ENCODE measurements around the gene SMIM10. TPM values are rescaled to one million over a fixed set of nuclear protein-coding genes. Genes with fewer than 3 reads are reported as not detected.
"Not testable (repeated sequence)": the region's sequence is repeated elsewhere in the genome, so short reads cannot be mapped to it uniquely, and the experiment has no call there.

SMIM10 gene
- total RNA-seq, 1 donor from 2014 or later: 2.2 TPM

GRCh38 chrX:135009838-135010237 lies 19.0 kb downstream of the SMIM10 start:
- TF ChIP-seq, protein P1, sequence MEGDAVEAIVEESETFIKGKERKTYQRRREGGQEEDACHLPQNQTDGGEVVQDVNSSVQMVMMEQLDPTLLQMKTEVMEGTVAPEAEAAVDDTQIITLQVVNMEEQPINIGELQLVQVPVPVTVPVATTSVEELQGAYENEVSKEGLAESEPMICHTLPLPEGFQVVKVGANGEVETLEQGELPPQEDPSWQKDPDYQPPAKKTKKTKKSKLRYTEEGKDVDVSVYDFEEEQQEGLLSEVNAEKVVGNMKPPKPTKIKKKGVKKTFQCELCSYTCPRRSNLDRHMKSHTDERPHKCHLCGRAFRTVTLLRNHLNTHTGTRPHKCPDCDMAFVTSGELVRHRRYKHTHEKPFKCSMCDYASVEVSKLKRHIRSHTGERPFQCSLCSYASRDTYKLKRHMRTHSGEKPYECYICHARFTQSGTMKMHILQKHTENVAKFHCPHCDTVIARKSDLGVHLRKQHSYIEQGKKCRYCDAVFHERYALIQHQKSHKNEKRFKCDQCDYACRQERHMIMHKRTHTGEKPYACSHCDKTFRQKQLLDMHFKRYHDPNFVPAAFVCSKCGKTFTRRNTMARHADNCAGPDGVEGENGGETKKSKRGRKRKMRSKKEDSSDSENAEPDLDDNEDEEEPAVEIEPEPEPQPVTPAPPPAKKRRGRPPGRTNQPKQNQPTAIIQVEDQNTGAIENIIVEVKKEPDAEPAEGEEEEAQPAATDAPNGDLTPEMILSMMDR (IDR thresholded peaks at IDR 0.05; ENCODE audit: unreplicated experiment): no peak
- Mint-ChIP-seq H3K9me3 (ENCODE audit: low read depth) (peaks cover 4% of the 10 kb centered on the region), H3K27ac (no peak overlapping the region), H3K4me3 (ENCODE audit: low read depth) (no peak overlapping the region), H3K27me3 (no peaks in the 10 kb centered on the region), H3K4me1 (ENCODE audit: low read depth) (no peaks in the 10 kb centered on the region), H3K36me3 (ENCODE audit: insufficient read depth) (no peaks in the 10 kb centered on the region)
- DNase-seq (ENCODE audit: low spot score, unreplicated experiment): no peak

- no peak for DNase-seq (ENCODE audit: low spot score, unreplicated experiment)
- Mint-ChIP-seq H3K4me3 (ENCODE audit: low read depth) (no peak overlapping the region), H3K4me1 (ENCODE audit: low read depth) (no peaks in the 10 kb centered on the region), H3K36me3 (ENCODE audit: insufficient read depth) (no peaks in the 10 kb centered on the region), H3K27ac (no peak overlapping the region), H3K9me3 (ENCODE audit: low read depth) (peaks cover 4% of the 10 kb centered on the region), H3K27me3 (no peaks in the 10 kb centered on the region)
- TF ChIP-seq, protein P1 (IDR thresholded peaks at IDR 0.05; ENCODE audit: unreplicated experiment): no peak
Measured at GRCh38 chrX:135010921-135011320, 20.1 kb downstream of the SMIM10 start.

GRCh38 chrX:135015523-135016245 lies 24.9 kb downstream of the SMIM10 start:
- peaks cover 15% of the 10 kb centered on the region for H3K4me1 Mint-ChIP-seq (ENCODE audit: low read depth)
- TF ChIP-seq, protein P1 (IDR thresholded peaks at IDR 0.05; ENCODE audit: unreplicated experiment): no peak
- no peak for DNase-seq (ENCODE audit: low spot score, unreplicated experiment)
- H3K27me3 Mint-ChIP-seq: no peaks in the 10 kb centered on the region
- no peak overlapping the region for H3K4me3 Mint-ChIP-seq (ENCODE audit: low read depth)
- peaks cover 3% of the 10 kb centered on the region for H3K9me3 Mint-ChIP-seq (ENCODE audit: low read depth)
- no peaks in the 10 kb centered on the region for H3K36me3 Mint-ChIP-seq (ENCODE audit: insufficient read depth)
- H3K27ac Mint-ChIP-seq: no peak overlapping the region

GRCh38 chrX:135019890-135020289 lies 29.1 kb downstream of the SMIM10 start:
- not testable (repeated sequence) for DNase-seq (ENCODE audit: low spot score, unreplicated experiment)

DNA sequence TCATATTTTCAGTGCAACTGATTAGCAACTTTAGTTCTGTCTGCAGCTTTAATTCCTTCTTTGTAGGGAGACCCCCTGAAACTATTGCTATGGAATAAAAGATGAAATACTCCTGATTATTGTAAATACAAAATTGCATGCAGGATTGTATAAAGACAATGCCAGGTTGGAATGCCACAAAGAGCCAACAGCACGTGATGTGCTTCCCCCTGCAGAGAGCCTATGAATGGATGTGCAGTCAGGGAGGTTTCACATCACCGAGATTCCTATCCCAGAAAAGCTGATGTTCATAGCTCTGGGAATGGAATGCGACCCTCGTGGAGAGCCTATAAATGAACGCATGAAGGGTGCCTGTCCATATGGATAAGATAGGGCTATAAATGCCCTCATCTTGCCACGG lies 33.0 kb downstream of the SMIM10 start:
- Mint-ChIP-seq H3K4me1 (ENCODE audit: low read depth) (peaks cover 19% of the 10 kb centered on the region), H3K9me3 (ENCODE audit: low read depth) (peaks cover 24% of the 10 kb centered on the region)
- not testable (repeated sequence) for DNase-seq (ENCODE audit: low spot score, unreplicated experiment); H3K27me3 Mint-ChIP-seq; H3K27ac Mint-ChIP-seq; H3K36me3 Mint-ChIP-seq (ENCODE audit: insufficient read depth); H3K4me3 Mint-ChIP-seq (ENCODE audit: low read depth)

More at GRCh38 chrX:135019890-135020289, 29.1 kb downstream of the SMIM10 start:
- H3K27me3 Mint-ChIP-seq; H3K27ac Mint-ChIP-seq; H3K4me3 Mint-ChIP-seq (ENCODE audit: low read depth); H3K36me3 Mint-ChIP-seq (ENCODE audit: insufficient read depth): not testable (repeated sequence)
- H3K9me3 Mint-ChIP-seq (ENCODE audit: low read depth): peaks cover 11% of the 10 kb centered on the region
- peaks cover 32% of the 10 kb centered on the region for H3K4me1 Mint-ChIP-seq (ENCODE audit: low read depth)

DNA sequence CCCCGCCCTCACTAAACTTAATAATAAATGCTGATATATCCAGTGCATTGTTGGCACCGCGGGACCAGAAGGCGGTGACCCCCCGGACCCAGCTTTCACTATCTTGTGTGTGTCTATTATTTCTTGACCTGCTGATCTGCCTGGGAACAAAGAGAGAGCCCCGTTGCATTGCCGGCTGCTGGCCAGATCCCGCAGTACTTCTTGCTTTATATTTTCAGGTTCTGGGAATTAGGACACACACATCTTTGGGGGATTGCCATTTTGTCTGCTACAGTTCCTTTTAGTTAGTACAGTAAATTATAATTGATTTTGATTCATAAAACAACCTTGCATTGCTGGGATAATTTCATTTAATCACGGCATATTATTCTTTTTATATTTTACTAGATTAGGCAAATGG lies 33.7 kb downstream of the SMIM10 start:
- peak overlapping the region; percentile 55 for H3K4me3 Mint-ChIP-seq (ENCODE audit: low read depth)
- H3K27ac Mint-ChIP-seq: no peak overlapping the region
- TF ChIP-seq, protein P1 (IDR thresholded peaks at IDR 0.05; ENCODE audit: unreplicated experiment): no peak
- H3K27me3 Mint-ChIP-seq: no peaks in the 10 kb centered on the region
- peaks cover 17% of the 10 kb centered on the region for H3K4me1 Mint-ChIP-seq (ENCODE audit: low read depth)
- H3K36me3 Mint-ChIP-seq (ENCODE audit: insufficient read depth): peaks cover 3% of the 10 kb centered on the region
- no peak for DNase-seq (ENCODE audit: low spot score, unreplicated experiment)
- peaks cover 24% of the 10 kb centered on the region for H3K9me3 Mint-ChIP-seq (ENCODE audit: low read depth)

GRCh38 chrX:135030207-135030963 lies 39.6 kb downstream of the SMIM10 start:
- peaks cover 19% of the 10 kb centered on the region for H3K36me3 Mint-ChIP-seq (ENCODE audit: insufficient read depth)
- H3K9me3 Mint-ChIP-seq (ENCODE audit: low read depth): peaks cover 27% of the 10 kb centered on the region
- not testable (repeated sequence) for H3K27me3 Mint-ChIP-seq; DNase-seq (ENCODE audit: low spot score, unreplicated experiment)
- peak overlapping the region; percentile 50 for H3K27ac Mint-ChIP-seq
- H3K4me1 Mint-ChIP-seq (ENCODE audit: low read depth): peaks cover 26% of the 10 kb centered on the region
- peak overlapping the region; percentile 19 for H3K4me3 Mint-ChIP-seq (ENCODE audit: low read depth)

GRCh38 chrX:135041149-135042123 lies 50.6 kb downstream of the SMIM10 start:
- not testable (repeated sequence) for H3K27ac Mint-ChIP-seq; H3K4me3 Mint-ChIP-seq (ENCODE audit: low read depth); H3K27me3 Mint-ChIP-seq; H3K9me3 Mint-ChIP-seq (ENCODE audit: low read depth); H3K4me1 Mint-ChIP-seq (ENCODE audit: low read depth); H3K36me3 Mint-ChIP-seq (ENCODE audit: insufficient read depth); DNase-seq (ENCODE audit: low spot score, unreplicated experiment)

All from progenitor cell of endocrine pancreas (in vitro differentiated cells).